NCI-H2227 (cell line): Measurements from ENCODE around the gene LAPTM4A.
A peak's percentile ranks its signal among the peaks of the same experiment; 100 is the strongest.

Experiments
- DNase-seq: peaks from one replicate; lab custom pipeline; 2025; ENCODE audit not compliant: unreplicated experiment; lab: John Stamatoyannopoulos, UW

Gene LAPTM4A

GRCh38 chr2:20023688-20024087 lies 27.7 kb downstream of the LAPTM4A start:
- DNase-seq, result no peak

GRCh38 chr2:20021405-20022009 lies 29.9 kb downstream of the LAPTM4A start:
- DNase-seq, result no peak

- no peak for DNase-seq
Measured at GRCh38 chr2:20019747-20020146, 31.7 kb downstream of the LAPTM4A start.

GRCh38 chr2:20018601-20019152 lies 32.8 kb downstream of the LAPTM4A start:
- no peak for DNase-seq

- no peak for DNase-seq
Measured at GRCh38 chr2:20016346-20016745, 35.1 kb downstream of the LAPTM4A start.

- peak; percentile 50 for DNase-seq
Measured at GRCh38 chr2:20015482-20016083, 35.8 kb downstream of the LAPTM4A start.

- no peak for DNase-seq
Measured at GRCh38 chr2:20013126-20013849, 38.1 kb downstream of the LAPTM4A start.

- DNase-seq, result peak; percentile 37
Measured at GRCh38 chr2:20012282-20013125, 38.9 kb downstream of the LAPTM4A start, which contains the start of gene MATN3. Gene MATN3, minus strand, starts transcription at chr2:20012668. Its CDS starts 37 bp downstream, at chr2:20012631.

GRCh38 chr2:20012032-20012281 lies 39.5 kb downstream of the LAPTM4A start:
- DNase-seq, result no peak

- no peak for DNase-seq
Measured at GRCh38 chr2:20011276-20012031, 40.0 kb downstream of the LAPTM4A start.

- no peak for DNase-seq
Measured at GRCh38 chr2:20008703-20009102, 42.7 kb downstream of the LAPTM4A start.

GRCh38 chr2:20005891-20006470 lies 45.4 kb downstream of the LAPTM4A start:
- DNase-seq, result no peak

GRCh38 chr2:20005067-20005627 lies 46.3 kb downstream of the LAPTM4A start:
- DNase-seq, result no peak

- no peak for DNase-seq
Measured at GRCh38 chr2:20001361-20001863, 50.0 kb downstream of the LAPTM4A start.

- DNase-seq, result no peak
Measured at GRCh38 chr2:19993731-19994130, 57.7 kb downstream of the LAPTM4A start.

GRCh38 chr2:19991895-19992294 lies 59.5 kb downstream of the LAPTM4A start:
- no peak for DNase-seq

GRCh38 chr2:19990416-19990728 lies 61.1 kb downstream of the LAPTM4A start:
- DNase-seq, result no peak

GRCh38 chr2:19989667-19990415 lies 61.6 kb downstream of the LAPTM4A start, which contains the start of gene WDR35:
Gene WDR35, minus strand, starts transcription at chr2:19990105. Its CDS starts 90 bp downstream, at chr2:19990015.
- peak; percentile 96 for DNase-seq

- DNase-seq, result no peak
Measured at GRCh38 chr2:19989342-19989666, 62.1 kb downstream of the LAPTM4A start.
